Measurements from ENCODE around the gene ZNF396. TPM values are rescaled to one million over a fixed set of nuclear protein-coding genes. Genes with fewer than 3 reads are reported as not detected.
A peak's percentile ranks its signal among the peaks of the same experiment; 100 is the strongest.

The ZNF396 gene
- total RNA-seq, 2 experiments from 2014 or later = 0.38 TPM

- DNase-seq = no peak
- ATAC-seq = no peak
- TF ChIP-seq, protein P1, sequence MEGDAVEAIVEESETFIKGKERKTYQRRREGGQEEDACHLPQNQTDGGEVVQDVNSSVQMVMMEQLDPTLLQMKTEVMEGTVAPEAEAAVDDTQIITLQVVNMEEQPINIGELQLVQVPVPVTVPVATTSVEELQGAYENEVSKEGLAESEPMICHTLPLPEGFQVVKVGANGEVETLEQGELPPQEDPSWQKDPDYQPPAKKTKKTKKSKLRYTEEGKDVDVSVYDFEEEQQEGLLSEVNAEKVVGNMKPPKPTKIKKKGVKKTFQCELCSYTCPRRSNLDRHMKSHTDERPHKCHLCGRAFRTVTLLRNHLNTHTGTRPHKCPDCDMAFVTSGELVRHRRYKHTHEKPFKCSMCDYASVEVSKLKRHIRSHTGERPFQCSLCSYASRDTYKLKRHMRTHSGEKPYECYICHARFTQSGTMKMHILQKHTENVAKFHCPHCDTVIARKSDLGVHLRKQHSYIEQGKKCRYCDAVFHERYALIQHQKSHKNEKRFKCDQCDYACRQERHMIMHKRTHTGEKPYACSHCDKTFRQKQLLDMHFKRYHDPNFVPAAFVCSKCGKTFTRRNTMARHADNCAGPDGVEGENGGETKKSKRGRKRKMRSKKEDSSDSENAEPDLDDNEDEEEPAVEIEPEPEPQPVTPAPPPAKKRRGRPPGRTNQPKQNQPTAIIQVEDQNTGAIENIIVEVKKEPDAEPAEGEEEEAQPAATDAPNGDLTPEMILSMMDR (IDR thresholded peaks at IDR 0.05) = no peak
- intact Hi-C loops (cut with micrococcal nuclease) = loop anchor here (5.0 kb wide), 1 partner anchor 160 kb away; no protein-coding TSS in a partner anchor
- Mint-ChIP-seq H3K27ac (no peak overlapping the region), H3K36me3 (ENCODE audit: low read depth) (peaks cover 5% of the 10 kb centered on the region), H3K9me3 (peaks cover 13% of the 10 kb centered on the region), H3K4me3 (no peak overlapping the region), H3K27me3 (peaks cover 1% of the 10 kb centered on the region), H3K4me1 (ENCODE audit: low read depth) (peaks cover 26% of the 10 kb centered on the region)
- CTCF ChIA-PET = no interaction called here
- POLR2A ChIA-PET = no interaction called here
Measured at GRCh38 chr18:35417223-35417622, 40.1 kb upstream of the ZNF396 start.

DNA sequence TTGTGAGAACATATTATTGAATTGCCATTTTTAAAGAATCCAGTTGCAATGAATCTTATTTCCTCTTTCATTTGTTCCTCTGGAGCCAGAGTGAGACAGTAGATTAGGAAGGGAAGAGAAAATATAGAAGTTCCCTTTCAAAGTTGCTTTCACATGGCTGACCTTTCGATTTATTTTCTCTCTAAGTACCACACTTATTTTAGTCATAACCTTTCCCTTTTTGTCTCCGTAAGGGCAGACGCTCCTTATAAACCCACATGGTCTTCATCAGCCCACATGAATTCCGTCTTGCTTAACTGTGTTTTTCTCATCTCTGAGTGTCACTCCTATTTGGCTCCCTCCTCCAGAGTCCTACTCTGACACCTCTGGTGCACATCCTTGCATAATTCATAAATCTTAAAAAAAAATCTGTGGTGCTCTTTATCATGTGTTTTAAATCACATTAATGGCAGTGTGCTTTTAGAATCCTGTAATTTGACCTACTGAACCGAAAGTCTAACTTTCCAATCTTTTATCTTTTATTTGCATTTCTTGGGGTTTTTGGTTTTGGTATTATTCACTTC is 38.5 kb upstream of the ZNF396 start:
- intact Hi-C loops (cut with micrococcal nuclease) = loop anchor here (2.0 to 5.0 kb wide), 2 partner anchors 71 to 162 kb away; no protein-coding TSS in a partner anchor
- peaks cover 31% of the 10 kb centered on the region for H3K4me1 Mint-ChIP-seq (ENCODE audit: low read depth)

DNA sequence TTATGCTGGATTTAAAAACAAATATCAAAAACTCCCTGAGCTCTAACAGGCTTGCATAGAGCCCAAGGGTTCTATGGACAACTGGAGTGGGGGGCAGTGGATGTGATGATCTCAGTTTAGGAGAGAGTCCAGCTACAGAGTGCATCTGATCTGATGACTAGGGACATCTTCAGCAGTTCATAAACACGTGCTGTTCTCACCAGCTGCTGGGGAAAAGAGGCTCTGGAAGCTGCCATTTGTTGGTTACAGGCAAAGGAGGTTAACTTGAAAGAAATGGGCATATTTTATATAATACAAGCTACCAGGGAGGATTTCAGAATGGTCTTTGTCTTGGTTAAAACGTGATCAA is 36.0 kb upstream of the ZNF396 start:
- CTCF ChIA-PET = interaction anchor here (1.0 to 1.6 kb wide), 3 partner anchors 23 to 84 kb away, joined by 3 to 7 read pairs (median 3); no protein-coding TSS in a partner anchor
- peaks cover 8% of the 10 kb centered on the region for H3K9me3 Mint-ChIP-seq
- no peak overlapping the region for H3K27ac Mint-ChIP-seq
- ATAC-seq = no peak
- H3K4me3 Mint-ChIP-seq = no peak overlapping the region
- POLR2A ChIA-PET = no interaction called here
- DNase-seq = no peak
- peaks cover 31% of the 10 kb centered on the region for H3K4me1 Mint-ChIP-seq (ENCODE audit: low read depth)
- H3K27me3 Mint-ChIP-seq = peaks cover 1% of the 10 kb centered on the region
- intact Hi-C loops (cut with micrococcal nuclease) = no loop called here
- TF ChIP-seq, protein P1 (IDR thresholded peaks at IDR 0.05) = no peak
- H3K36me3 Mint-ChIP-seq (ENCODE audit: low read depth) = peaks cover 5% of the 10 kb centered on the region

More for the DNA sequence above, 38.5 kb upstream of the ZNF396 start:
- H3K9me3 Mint-ChIP-seq = peaks cover 13% of the 10 kb centered on the region
- peak overlapping the region; percentile 82 for H3K27ac Mint-ChIP-seq
- TF ChIP-seq, protein P1 (IDR thresholded peaks at IDR 0.05) = no peak
- DNase-seq (peak; percentile 9), ATAC-seq (peak; percentile 82)
- ChIA-PET POLR2A (no interaction called here), CTCF (interaction anchor here (1.7 kb wide), 1 partner anchor 29 kb away, joined by 4 read pairs; no protein-coding TSS in a partner anchor)
- H3K36me3 Mint-ChIP-seq (ENCODE audit: low read depth) = peaks cover 5% of the 10 kb centered on the region
- peaks cover 1% of the 10 kb centered on the region for H3K27me3 Mint-ChIP-seq
- H3K4me3 Mint-ChIP-seq = peak overlapping the region; percentile 56

DNA sequence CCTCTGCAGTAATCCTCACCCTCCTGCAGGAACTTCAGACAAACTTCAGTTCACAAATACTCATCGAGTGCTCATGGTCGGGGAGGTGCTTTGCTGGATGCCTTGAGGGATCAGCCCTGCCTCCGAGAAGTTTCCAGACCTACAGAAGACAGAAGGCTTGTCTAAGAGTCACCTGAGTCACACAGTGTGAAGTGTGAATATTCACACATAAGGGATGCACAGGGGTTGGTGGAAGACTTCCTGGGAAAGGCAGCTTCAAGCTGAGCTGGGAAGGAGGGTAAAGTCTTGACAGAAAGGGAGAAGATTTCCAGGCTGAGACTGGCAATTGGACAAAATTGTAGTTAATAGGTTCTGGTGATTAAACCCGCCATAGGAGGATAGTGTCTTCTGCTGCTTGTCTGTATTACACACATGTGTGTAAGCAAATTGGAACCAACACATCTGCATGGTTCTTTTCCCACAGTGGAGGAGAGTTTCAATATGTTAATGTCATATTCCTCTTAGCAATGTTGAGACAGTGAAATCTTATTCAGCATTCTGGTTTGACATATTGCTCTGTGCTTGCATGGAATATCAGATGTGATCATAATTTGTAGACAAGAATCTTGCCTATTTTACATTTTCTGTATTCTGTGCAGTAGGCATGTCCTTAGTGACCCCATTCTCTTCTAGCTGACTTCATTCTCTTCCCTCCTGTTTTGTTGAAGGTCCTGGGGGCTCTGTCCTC is 34.7 kb upstream of the ZNF396 start:
- POLR2A ChIA-PET = no interaction called here
- no peaks in the 10 kb centered on the region for H3K9me3 Mint-ChIP-seq
- no peak for ATAC-seq
- H3K4me3 Mint-ChIP-seq = no peak overlapping the region
- CTCF ChIA-PET = interaction anchor here (1.4 kb wide), 1 partner anchor 539 kb away, joined by 3 read pairs; no protein-coding TSS in a partner anchor
- H3K27me3 Mint-ChIP-seq = no peaks in the 10 kb centered on the region
- TF ChIP-seq, protein P1 (IDR thresholded peaks at IDR 0.05) = no peak
- H3K36me3 Mint-ChIP-seq (ENCODE audit: low read depth) = no peaks in the 10 kb centered on the region
- intact Hi-C loops (cut with micrococcal nuclease) = no loop called here
- H3K4me1 Mint-ChIP-seq (ENCODE audit: low read depth) = peaks cover 31% of the 10 kb centered on the region
- H3K27ac Mint-ChIP-seq = no peak overlapping the region
- no peak for DNase-seq

DNA sequence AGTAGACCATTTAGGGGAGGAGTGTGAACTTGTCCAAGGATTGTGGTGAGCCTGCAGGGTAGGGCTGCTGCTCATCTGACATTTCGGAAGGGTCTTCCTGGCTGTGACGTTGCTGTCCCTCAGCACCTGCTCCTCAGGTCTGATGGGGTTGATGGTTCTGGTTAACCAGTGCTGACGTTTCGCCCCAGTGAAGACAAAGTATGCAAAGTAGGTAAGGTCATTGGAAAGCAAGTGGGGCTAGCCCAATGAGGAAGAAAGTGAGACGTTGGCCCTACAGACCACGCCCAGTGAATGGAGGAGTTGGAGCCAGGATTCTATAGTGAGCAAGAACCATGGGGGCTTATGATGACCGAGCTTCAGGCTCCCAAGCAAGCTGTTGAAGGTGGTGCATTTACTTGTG is 33.4 kb upstream of the ZNF396 start:
- H3K9me3 Mint-ChIP-seq = no peaks in the 10 kb centered on the region
- H3K27ac Mint-ChIP-seq = no peak overlapping the region

More for the DNA sequence above, 33.4 kb upstream of the ZNF396 start:
- TF ChIP-seq, protein P1 (IDR thresholded peaks at IDR 0.05) = no peak
- ChIA-PET CTCF (interaction anchor here (1.5 kb wide), 1 partner anchor 24 kb away, joined by 4 read pairs; no protein-coding TSS in a partner anchor), POLR2A (no interaction called here)
- no peak for ATAC-seq
- peaks cover 22% of the 10 kb centered on the region for H3K4me1 Mint-ChIP-seq (ENCODE audit: low read depth)
- no peak for DNase-seq
- intact Hi-C loops (cut with micrococcal nuclease) = no loop called here
- no peaks in the 10 kb centered on the region for H3K36me3 Mint-ChIP-seq (ENCODE audit: low read depth)
- H3K27me3 Mint-ChIP-seq = peaks cover 2% of the 10 kb centered on the region
- no peak overlapping the region for H3K4me3 Mint-ChIP-seq
